ES-I3 (cell line): ENCODE data around the gene DYNLL1.

Source experiments
- H3K36me3 ChIP-seq: 2 replicates; pipeline ENCODE4 v1.6.1; 2013; ENCODE audit warnings: mild to moderate bottlenecking, low read length, control low read depth, moderate library complexity; ENCODE audit not compliant: insufficient read depth
- H3K4me1 ChIP-seq: 2 replicates; pipeline ENCODE4 v1.6.1; 2013; ENCODE audit warnings: mild to moderate bottlenecking, control low read depth, low read length; ENCODE audit not compliant: insufficient read depth
- H3K9ac ChIP-seq: 2 replicates; pipeline ENCODE4 v1.6.1; 2013; ENCODE audit warnings: low read depth, mild to moderate bottlenecking, low read length, moderate library complexity
- H3K9me3 ChIP-seq: 2 replicates; pipeline ENCODE4 v1.6.1; 2013; ENCODE audit warnings: mild to moderate bottlenecking, low read length, moderate library complexity; ENCODE audit not compliant: control insufficient read depth, insufficient read depth

Gene DYNLL1

DNA sequence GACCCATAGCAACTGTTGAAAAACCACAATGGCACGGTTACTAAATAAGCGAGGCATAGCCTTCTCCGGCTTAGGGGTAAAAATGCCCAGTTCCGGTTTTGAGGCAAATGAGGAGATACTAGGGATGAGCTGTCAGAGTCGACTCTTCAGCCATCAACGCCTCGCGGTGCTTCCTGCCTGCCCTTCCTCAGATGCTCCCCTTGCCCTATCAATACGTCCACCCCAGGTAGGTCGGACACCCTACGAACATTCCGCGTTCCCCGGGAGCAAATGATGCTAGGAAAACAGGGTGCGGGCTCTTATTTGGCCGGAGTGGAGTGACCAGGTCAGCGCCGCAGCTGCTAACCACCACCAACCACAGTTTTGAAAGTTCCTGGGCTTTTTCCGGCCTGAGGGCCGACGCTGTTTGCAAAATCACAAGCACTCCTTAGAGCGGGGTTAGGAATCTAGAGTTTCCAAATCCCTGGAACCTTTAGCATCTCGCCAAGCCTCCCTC lies 27.5 kb upstream of the DYNLL1 start:
- Histone ChIP-seq H3K9ac (peak overlapping the region; percentile 73), H3K36me3 (peaks cover 28% of the 10 kb centered on the region), H3K9me3 (no peaks in the 10 kb centered on the region), H3K4me1 (peaks cover 4% of the 10 kb centered on the region)

DNA sequence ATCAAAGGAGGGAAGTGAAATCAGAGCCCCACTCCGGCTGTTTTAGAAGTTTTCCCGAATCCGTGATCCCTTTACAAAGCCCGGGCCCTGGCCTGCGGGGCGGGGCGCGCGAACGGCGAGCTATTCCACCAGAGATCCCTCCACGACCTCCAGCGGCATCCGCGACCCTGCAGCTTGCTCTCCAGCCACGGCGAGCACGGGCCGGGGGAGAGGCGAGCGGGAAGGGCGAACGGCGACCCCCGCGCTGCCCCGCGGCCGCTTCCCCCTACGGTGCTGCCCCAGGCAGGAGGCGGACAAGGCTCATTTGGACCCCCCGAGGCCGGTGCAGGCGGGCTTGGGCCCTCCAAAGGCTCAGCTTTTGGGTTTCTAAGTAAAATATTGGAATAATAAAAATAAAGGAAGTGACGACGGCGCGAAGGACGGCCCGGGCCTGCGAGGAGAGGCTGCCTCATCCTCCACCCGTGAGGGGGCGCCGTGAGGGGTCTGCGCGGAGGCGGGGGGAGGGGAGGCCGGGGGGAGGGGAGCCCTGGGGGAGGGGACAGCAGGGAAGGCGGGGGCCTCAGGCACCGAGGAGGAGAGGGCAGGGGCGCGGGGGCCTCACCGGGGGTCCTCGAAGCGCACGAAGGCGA lies 27.0 kb upstream of the DYNLL1 start:
- Histone ChIP-seq H3K36me3 (peaks cover 22% of the 10 kb centered on the region), H3K9me3 (no peaks in the 10 kb centered on the region), H3K9ac (peak overlapping the region; percentile 73), H3K4me1 (peaks cover 5% of the 10 kb centered on the region)

DNA sequence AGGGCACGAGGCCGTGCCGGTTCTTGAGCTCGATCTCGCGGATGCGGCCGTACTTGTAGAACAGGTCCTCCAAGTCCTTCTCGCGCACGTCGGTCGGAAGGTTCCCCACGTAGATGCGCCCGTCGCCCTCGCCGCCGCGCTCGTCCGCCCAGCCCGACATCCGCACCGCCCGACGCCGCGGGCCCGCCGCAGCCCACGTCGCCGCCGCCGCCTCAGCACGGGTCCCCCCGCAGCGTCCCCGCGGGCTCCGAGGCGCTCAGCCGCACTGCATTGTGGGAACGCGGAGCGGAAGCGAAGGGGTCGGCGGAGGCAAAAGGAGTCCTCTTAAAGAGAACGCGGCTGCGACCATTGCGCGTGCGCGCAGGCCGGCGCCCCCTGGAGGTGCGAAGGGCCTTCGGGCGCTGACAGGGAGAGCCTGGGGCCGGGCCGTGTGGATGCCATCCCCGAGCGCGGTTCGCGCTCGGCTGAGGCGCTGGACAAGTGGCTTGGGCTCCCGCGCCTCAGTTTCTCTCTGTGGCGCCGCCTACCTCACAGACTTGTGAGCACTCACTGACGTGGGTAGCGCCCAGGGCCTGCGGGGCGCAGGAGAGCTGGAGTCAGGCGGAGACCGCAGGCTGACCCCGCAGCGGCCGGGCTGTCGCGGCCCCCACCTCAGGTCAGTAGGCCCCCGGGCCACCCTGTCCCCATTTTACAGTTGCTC lies 26.3 kb upstream of the DYNLL1 start, which contains the start of gene SRSF9:
Gene SRSF9 (minus strand): TSS at position 299 of the 700 bp plus-strand sequence. CDS start 139 bp downstream, at position 160.
- Histone ChIP-seq H3K4me1 (peaks cover 12% of the 10 kb centered on the region), H3K36me3 (peaks cover 18% of the 10 kb centered on the region), H3K9ac (peak within 1 kb of the TSS; percentile 73), H3K9me3 (no peaks in the 10 kb centered on the region)

DNA sequence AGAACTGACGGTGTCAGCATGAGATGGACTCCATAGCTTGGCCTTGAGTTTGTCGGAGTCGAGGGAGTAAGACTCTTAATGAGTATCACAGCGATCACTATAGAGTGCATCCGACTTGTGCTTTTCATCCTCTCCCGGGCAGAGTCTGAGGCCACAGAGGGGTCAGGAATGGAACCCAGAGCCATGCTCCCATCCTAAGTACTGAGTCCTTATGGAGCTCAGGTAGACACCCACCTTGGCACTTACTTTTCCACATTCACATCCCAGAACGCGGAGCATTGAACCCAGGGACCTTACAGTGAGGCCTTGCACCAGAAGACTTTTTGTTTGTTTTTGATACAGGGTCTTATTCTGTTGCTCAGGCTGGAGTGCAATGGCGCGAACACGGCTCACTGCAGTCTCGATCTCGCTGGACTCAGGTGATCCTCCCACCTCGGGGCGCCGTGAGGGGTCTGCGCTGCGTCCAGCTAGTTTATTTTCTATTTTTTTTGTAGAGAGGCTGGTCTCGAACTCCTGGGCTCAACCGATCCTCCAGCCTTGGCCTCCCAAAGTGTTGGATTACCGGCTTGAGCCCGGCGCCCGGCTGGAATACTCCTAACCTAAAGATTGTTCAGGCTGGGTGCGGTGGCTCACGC lies 25.6 kb upstream of the DYNLL1 start:
- Histone ChIP-seq H3K36me3 (peaks cover 13% of the 10 kb centered on the region), H3K9me3 (no peaks in the 10 kb centered on the region), H3K9ac (peak overlapping the region; percentile 73), H3K4me1 (peaks cover 14% of the 10 kb centered on the region)

DNA sequence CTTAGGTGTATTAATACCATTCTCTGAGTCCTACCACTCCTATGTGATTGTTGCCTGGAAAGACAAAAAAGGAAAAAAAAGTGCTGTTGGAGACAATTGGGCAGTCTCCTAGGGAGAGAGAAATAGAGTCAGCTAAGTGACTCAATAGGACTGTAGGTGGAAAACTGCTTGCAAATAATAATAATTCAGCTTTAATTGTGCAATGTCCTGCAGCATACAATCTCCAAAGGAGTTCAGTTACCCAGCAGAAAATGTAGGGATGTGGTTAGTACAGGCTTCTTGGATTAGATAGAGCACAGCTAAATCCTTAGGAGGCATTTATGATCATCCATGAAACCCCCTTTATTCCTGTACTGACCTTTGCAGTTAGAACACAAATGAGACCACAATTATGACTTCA lies 23.4 kb upstream of the DYNLL1 start:
- Histone ChIP-seq H3K4me1 (peaks cover 10% of the 10 kb centered on the region), H3K9ac (no peak overlapping the region), H3K9me3 (no peaks in the 10 kb centered on the region), H3K36me3 (no peaks in the 10 kb centered on the region)

DNA sequence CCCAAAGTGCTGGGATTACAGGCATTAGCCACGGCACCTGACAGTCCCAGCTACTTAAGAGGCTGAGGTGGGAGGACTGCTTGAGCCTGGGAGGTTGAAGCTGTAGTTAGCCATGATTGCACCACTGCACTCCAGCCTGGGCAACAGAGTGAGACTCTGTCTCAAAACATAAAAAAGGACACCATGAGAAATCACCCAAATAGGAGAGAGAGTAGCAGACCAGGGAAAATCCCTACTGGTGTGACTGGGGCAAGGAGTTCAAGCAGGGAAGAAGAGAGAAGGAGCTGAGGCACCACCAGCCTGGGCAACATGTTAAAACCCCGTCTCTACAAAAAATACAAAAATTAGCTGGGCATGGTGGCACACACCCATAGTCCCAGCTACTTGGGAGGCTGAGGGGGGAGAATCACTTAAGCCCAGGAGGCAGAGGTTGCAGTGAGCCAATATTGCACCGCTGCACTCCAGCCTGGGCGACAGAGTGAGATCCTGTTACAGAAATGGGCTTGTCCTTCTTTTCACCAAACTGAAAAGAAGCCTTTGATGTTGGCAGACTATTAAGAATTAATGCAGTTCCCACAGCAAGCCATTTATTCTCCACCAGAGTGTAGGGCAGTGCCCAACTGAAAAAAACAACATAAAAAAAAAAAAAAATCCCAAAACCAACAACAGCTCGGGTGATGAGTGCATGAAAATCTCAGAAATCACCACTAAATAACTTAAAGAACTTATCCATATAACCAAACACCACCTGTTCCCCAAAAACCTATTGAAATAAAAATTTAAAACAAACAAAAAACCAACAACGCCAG lies 21.9 kb upstream of the DYNLL1 start:
- H3K36me3 ChIP-seq: no peaks in the 10 kb centered on the region
- H3K9me3 ChIP-seq: no peaks in the 10 kb centered on the region
- H3K4me1 ChIP-seq: peaks cover 10% of the 10 kb centered on the region
- no peak overlapping the region for H3K9ac ChIP-seq

- Histone ChIP-seq H3K36me3 (no peaks in the 10 kb centered on the region), H3K9me3 (no peaks in the 10 kb centered on the region), H3K4me1 (peaks cover 10% of the 10 kb centered on the region), H3K9ac (no peak overlapping the region)
These were observed 21.3 kb upstream of the DYNLL1 start for GRCh38 chr12:120474616-120474960.

DNA sequence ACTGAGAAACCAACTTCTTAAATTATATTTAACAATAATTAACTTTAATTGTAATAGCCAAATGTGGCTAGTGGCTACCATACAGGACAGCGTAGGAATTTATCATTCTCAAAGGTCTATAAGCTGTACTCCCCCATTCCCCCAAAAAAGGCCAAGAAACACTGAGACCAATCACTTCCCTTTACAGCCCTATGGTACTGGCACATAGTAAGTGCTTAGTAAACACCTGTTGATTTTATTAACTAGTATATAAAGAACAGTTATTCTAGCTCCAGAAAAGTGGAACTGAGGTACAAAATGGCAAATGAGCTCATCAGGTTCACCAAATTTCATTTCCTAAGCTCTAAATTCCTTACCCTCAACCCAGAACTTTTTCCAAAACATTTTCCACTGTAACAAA lies 20.3 kb upstream of the DYNLL1 start:
- Histone ChIP-seq H3K4me1 (peaks cover 10% of the 10 kb centered on the region), H3K36me3 (no peaks in the 10 kb centered on the region), H3K9ac (no peak overlapping the region), H3K9me3 (no peaks in the 10 kb centered on the region)

DNA sequence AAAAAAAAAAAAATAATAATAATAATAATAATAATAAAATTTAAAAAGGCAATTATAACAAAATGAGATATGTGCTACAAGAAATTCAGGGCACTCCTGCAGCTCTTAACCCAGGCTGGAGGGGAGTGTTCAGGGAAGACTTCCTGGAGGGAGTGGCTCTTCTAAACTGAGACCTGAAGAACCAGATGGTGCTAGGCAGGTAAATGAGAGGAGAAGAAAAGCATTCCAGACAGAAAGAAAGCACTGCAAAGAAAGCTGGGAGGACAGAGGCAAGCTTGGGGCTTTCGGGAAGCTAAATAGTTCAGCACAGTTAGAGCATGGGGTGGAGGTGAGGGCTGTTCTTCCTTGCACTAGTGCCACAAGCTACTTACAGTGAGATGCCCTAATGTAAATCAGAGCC lies 16.5 kb upstream of the DYNLL1 start:
- H3K36me3 ChIP-seq: no peaks in the 10 kb centered on the region
- H3K9me3 ChIP-seq: no peaks in the 10 kb centered on the region
- peaks cover 4% of the 10 kb centered on the region for H3K4me1 ChIP-seq
- no peak overlapping the region for H3K9ac ChIP-seq

- H3K9me3 ChIP-seq: no peaks in the 10 kb centered on the region
- H3K9ac ChIP-seq: no peak overlapping the region
- H3K4me1 ChIP-seq: no peaks in the 10 kb centered on the region
- H3K36me3 ChIP-seq: no peaks in the 10 kb centered on the region
These were observed 15.7 kb upstream of the DYNLL1 start for GRCh38 chr12:120480211-120480610.

DNA sequence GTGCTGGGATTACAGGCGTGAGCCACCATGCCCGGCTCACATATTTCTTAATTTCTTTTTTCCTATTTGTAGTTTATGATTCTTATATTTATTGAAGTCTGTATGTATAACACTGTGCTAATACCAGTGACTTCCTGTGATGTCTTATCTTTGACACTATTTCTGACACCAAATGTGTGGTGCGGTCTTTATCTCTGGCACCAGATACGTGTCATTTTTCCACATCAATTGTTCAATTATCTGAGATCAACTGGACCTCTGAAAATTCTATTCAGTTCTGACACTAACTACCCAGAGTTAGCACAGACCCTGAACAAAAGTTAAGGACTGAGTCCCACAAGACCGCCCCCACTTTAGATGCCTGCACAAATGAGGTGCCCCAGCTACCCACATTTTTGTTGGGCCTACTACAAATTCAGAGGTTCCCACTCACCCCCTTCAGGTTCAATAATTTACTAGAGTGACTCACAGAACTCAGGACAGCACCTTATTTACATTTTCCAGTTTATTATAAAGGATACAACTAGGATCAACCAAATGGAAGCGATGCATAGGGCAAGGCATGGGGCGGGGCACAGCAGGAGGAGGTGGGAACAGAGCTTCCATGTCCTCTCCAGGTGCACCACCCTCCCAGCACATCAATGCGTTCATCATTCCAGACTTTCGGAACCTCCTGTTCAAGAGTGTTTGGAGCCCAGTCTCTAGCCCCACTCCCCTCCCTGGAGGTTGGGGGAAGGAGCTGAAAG lies 14.7 kb upstream of the DYNLL1 start:
- H3K9ac ChIP-seq: no peak overlapping the region
- no peaks in the 10 kb centered on the region for H3K4me1 ChIP-seq
- no peaks in the 10 kb centered on the region for H3K9me3 ChIP-seq
- H3K36me3 ChIP-seq: no peaks in the 10 kb centered on the region

GRCh38 chr12:120483621-120484020 lies 12.3 kb upstream of the DYNLL1 start:
- Histone ChIP-seq H3K36me3 (peaks cover 2% of the 10 kb centered on the region; the same call in 1 of the 2 replicates), H3K9ac (no peak overlapping the region), H3K9me3 (no peaks in the 10 kb centered on the region), H3K4me1 (no peaks in the 10 kb centered on the region)

DNA sequence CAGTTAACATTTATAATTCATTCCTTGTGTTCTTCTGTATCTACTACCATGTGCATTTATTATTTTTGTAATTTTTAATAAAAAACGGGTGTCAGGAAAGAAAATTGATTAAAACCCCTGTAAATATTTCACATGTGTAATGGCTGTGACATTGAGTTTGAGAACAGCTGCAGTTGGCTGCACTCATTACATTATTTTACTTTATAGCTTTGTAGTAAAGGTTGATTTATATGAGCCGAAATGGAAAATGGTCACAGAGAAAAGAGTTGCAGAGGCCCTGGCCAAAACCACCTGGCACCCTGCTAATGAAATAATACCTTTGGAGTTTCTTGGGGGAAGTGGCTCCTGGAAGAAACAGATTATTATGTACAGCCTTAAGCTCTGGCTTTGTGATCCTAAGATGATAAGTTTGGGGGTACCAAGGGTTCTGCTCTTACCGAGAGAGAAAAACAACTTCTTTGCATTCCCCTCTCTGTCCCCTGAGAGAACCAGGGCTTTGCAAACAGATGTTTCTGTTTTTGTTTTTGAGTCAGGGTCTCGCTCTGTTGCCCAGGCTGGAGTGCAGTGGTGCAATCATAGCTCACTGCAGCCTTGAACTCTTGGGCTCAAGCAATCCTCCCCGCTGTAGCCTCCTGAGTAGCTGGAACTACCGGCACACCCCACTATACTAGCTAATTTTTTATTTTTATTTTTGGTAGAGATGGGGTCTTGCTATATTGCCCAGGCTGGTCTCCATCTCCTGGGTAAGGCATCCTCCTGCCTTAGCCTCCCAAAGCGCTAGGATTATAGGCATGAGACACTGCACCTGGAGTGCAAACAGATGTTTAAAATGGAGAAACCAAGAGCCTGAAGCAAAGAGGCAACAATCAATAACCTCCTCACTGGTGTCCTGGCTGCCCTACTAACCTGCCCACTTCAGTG lies 9.7 kb upstream of the DYNLL1 start:
- Histone ChIP-seq H3K36me3 (peaks cover 2% of the 10 kb centered on the region), H3K9me3 (no peaks in the 10 kb centered on the region), H3K9ac (no peak overlapping the region), H3K4me1 (no peaks in the 10 kb centered on the region)
